GM23338 (cell line): Measurements from ENCODE around the gene GBP5. TPM values are rescaled to one million over a fixed set of nuclear protein-coding genes. Genes with fewer than 3 reads are reported as not detected.
A peak's percentile ranks its signal among the peaks of the same experiment; 100 is the strongest.

Experiments
- ATAC-seq: fragments of 200-7000 bp; cut with Tn5 transposase; 3 replicates; pipeline ENCODE4 v1.9.1; 2020
- DNase-seq: peaks from one replicate; pipeline ENCODE4 v3.0.0-alpha.2; 2015; ENCODE audit warnings: low spot score
- H2AFZ ChIP-seq: fragments of 200-600 bp; sonication (generic); 2 replicates; pipeline ENCODE4 v1.8.0; 2016; ENCODE audit warnings: antibody characterized with exemption, mild to moderate bottlenecking, moderate library complexity
- H3F3A ChIP-seq: fragments of 200-600 bp; sonication (generic); replicated peaks from 2 replicates; pipeline ENCODE4 v1.8.0; 2017; ENCODE audit warnings: antibody characterized with exemption, mixed run types, low read depth
- H3K27ac ChIP-seq: fragments of 200-600 bp; sonication (generic); 2 replicates; pipeline ENCODE4 v1.6.1; 2016; ENCODE audit warnings: low read depth
- H3K27me3 ChIP-seq: fragments of 200-600 bp; sonication (generic); 2 replicates; pipeline ENCODE4 v1.8.0; 2016; ENCODE audit warnings: mild to moderate bottlenecking, mixed run types, moderate library complexity; ENCODE audit not compliant: insufficient read depth
- H3K36me3 ChIP-seq: fragments of 200-600 bp; sonication (generic); 2 replicates; pipeline ENCODE4 v1.8.0; 2016; ENCODE audit warnings: mild to moderate bottlenecking; ENCODE audit not compliant: insufficient read depth
- H3K4me1 ChIP-seq: fragments of 200-600 bp; sonication (generic); 2 replicates; pipeline ENCODE4 v1.8.0; 2016; ENCODE audit warnings: mild to moderate bottlenecking, moderate library complexity; ENCODE audit not compliant: insufficient read depth
- H3K4me2 ChIP-seq: fragments of 200-600 bp; sonication (generic); 2 replicates; pipeline ENCODE4 v1.7.1; 2017; ENCODE audit warnings: mixed run types
- H3K4me3 ChIP-seq: fragments of 200-600 bp; sonication (generic); 2 replicates; pipeline ENCODE4 v1.6.1; 2016; ENCODE audit warnings: mixed run types
- H3K79me2 ChIP-seq: fragments of 200-600 bp; sonication (generic); replicated peaks from 2 replicates; pipeline ENCODE4 v1.8.0; 2017; ENCODE audit warnings: mild to moderate bottlenecking; ENCODE audit not compliant: insufficient read depth
- H3K9me2 ChIP-seq: fragments of 200-600 bp; sonication (generic); 2 replicates; pipeline ENCODE4 v1.8.0; 2017; ENCODE audit not compliant: insufficient read depth
- H4K20me1 ChIP-seq: fragments of 200-600 bp; sonication (generic); replicated peaks from 2 replicates; pipeline ENCODE4 v1.8.0; 2017; ENCODE audit warnings: mild to moderate bottlenecking; ENCODE audit not compliant: insufficient read depth
- H3K27ac Mint-ChIP-seq: 2 replicates; pipeline ENCODE4 v1.8.0; 2020; ENCODE audit warnings: inconsistent platforms, mild to moderate bottlenecking, moderate library complexity, mixed read lengths
- H3K27me3 Mint-ChIP-seq: 3 replicates; pipeline ENCODE4 v1.8.0; 2022; ENCODE audit warnings: low read depth, mild to moderate bottlenecking, moderate library complexity, mixed read lengths, inconsistent platforms; ENCODE audit not compliant: insufficient read depth, poor library complexity
- H3K36me3 Mint-ChIP-seq: 3 replicates; pipeline ENCODE4 v1.8.0; 2021; ENCODE audit warnings: low read depth, mild to moderate bottlenecking, inconsistent platforms, moderate library complexity, mixed read lengths
- H3K4me1 Mint-ChIP-seq: 3 replicates; pipeline ENCODE4 v1.8.0; 2020; ENCODE audit warnings: mild to moderate bottlenecking, inconsistent platforms, mixed read lengths
- H3K4me3 Mint-ChIP-seq: 3 replicates; pipeline ENCODE4 v1.8.0; 2021; ENCODE audit warnings: moderate library complexity, mild to moderate bottlenecking, inconsistent platforms, mixed read lengths
- H3K9me3 Mint-ChIP-seq: 3 replicates; pipeline ENCODE4 v1.8.0; 2020; ENCODE audit warnings: moderate library complexity, mild to moderate bottlenecking, inconsistent platforms, mixed read lengths
- CREB1 ChIP-seq: fragments of 250-450 bp; sonication (Bioruptor Pico); IDR thresholded peaks from 2 replicates; pipeline ENCODE4 v1.5.0; 2020; ENCODE audit warnings: low read depth, mild to moderate bottlenecking, moderate library complexity
- EZH2 ChIP-seq: fragments of 200-600 bp; sonication (generic); IDR thresholded peaks from one replicate; pipeline ENCODE4 v1.8.0; 2017; ENCODE audit warnings: antibody characterized with exemption, mild to moderate bottlenecking, low read depth; ENCODE audit not compliant: unreplicated experiment
- EZH2phosphoT487 ChIP-seq: fragments of 200-600 bp; sonication (generic); IDR thresholded peaks from one replicate; pipeline ENCODE4 v1.8.1; 2018; ENCODE audit warnings: antibody characterized with exemption; ENCODE audit not compliant: unreplicated experiment
- JUNB ChIP-seq: IDR thresholded peaks from one replicate; pipeline ENCODE4 v1.6.1; 2016; ENCODE audit warnings: antibody characterized with exemption; ENCODE audit not compliant: unreplicated experiment
- NANOG ChIP-seq: IDR thresholded peaks from 2 replicates; pipeline ENCODE4 v1.6.1; 2016; ENCODE audit warnings: antibody characterized with exemption, borderline replicate concordance
- POLR2AphosphoS5 ChIP-seq: IDR thresholded peaks from 2 replicates; pipeline ENCODE4 v1.6.1; 2016; ENCODE audit warnings: antibody characterized with exemption, low read depth
- STAT1 ChIP-seq: IDR thresholded peaks from one replicate; pipeline ENCODE4 v1.6.1; 2016; ENCODE audit warnings: antibody characterized with exemption; ENCODE audit not compliant: unreplicated experiment
- ZNF114 ChIP-seq: fragments of 250-450 bp; sonication (Bioruptor Pico); IDR thresholded peaks from 2 replicates; pipeline ENCODE4 v1.5.0; 2020; ENCODE audit warnings: mild to moderate bottlenecking, moderate library complexity
- ZNF331 ChIP-seq: fragments of 250-450 bp; sonication (Bioruptor Pico); IDR thresholded peaks from 2 replicates; pipeline ENCODE4 v1.5.0; 2020; ENCODE audit warnings: low read depth, mild to moderate bottlenecking, moderate library complexity
- polyA plus RNA-seq: library from polyadenylated mRNA; unstranded; fragments of >200 nt; fragmentation: Nextera tagmentation; extraction: Ambion mirVana; gene quantifications from 2 replicates; pipeline ENCODE4 v1.2.1, GENCODE V29; 2016
- total RNA-seq: library from RNA; depleted of rRNA; stranded (reverse); fragments of >200 nt; shearing (Covaris generic); gene quantifications from 2 replicates; pipeline ENCODE4 v1.2.3, GENCODE V29; 2014
- TF ChIP-seq, protein P1 (sequence below): IDR thresholded peaks from 2 replicates; pipeline ENCODE4 v1.6.1; 2016; ENCODE audit warnings: antibody characterized with exemption
- TF ChIP-seq, protein P2 (sequence below): IDR thresholded peaks from one replicate; pipeline ENCODE4 v1.6.1; 2018; ENCODE audit warnings: antibody characterized with exemption; ENCODE audit not compliant: unreplicated experiment
- TF ChIP-seq, protein P3 (sequence below): fragments of 250-450 bp; sonication (Bioruptor Pico); IDR thresholded peaks from 2 replicates; pipeline ENCODE4 v1.5.0; 2020; ENCODE audit warnings: mild to moderate bottlenecking, moderate library complexity
- TF ChIP-seq, protein P4 (sequence below), 2 experiments: fragments of 200-600 bp in 1 of 2; sonication (generic) in 1 of 2; conservative IDR thresholded peaks; 2 replicates each; pipeline versions ENCODE4 v1.5.1 to v1.6.1; 2016 to 2017; ENCODE audit warnings: antibody characterized with exemption in 2 of 2, low read depth in 2 of 2, mild to moderate bottlenecking in 2 of 2, moderate library complexity in 1 of 2

The GBP5 gene
- total and polyA plus RNA-seq, 2 experiments from 2014 or later, result not detected

DNA sequence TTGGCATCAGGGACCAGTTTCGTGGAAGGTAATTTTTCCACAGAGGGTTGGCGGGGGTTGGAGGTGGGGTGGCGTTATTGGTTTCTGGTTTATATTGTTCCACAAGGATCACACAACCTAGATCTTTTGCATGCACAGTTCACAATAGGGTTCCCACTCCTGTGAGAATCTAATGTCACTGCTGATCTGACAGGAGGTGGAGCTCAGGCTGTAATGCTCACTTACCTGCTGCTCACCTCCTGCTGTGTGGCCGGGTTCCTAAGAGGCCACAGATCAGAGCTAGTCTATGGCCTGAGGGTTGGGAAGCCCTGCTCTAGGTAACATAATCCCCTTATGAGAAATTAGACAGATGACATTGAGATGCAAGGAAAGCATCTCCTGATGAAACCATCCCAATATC lies 12.6 kb downstream of the GBP5 start:
- peaks cover 12% of the 10 kb centered on the region for H3K4me1 Mint-ChIP-seq
- H3K36me3 Mint-ChIP-seq, result no peaks in the 10 kb centered on the region
- H2AFZ ChIP-seq, result no peak overlapping the region
- no peaks in the 10 kb centered on the region for H3K9me3 Mint-ChIP-seq
- H3K4me3 Mint-ChIP-seq, result no peak overlapping the region
- H3K27ac ChIP-seq, result no peak overlapping the region
- H3F3A ChIP-seq, result no peaks in the 10 kb centered on the region
- no peak overlapping the region for H3K4me2 ChIP-seq
- H3K27me3 ChIP-seq, result no peaks in the 10 kb centered on the region
- H3K36me3 ChIP-seq, result no peaks in the 10 kb centered on the region
- TF ChIP-seq, protein P1, sequence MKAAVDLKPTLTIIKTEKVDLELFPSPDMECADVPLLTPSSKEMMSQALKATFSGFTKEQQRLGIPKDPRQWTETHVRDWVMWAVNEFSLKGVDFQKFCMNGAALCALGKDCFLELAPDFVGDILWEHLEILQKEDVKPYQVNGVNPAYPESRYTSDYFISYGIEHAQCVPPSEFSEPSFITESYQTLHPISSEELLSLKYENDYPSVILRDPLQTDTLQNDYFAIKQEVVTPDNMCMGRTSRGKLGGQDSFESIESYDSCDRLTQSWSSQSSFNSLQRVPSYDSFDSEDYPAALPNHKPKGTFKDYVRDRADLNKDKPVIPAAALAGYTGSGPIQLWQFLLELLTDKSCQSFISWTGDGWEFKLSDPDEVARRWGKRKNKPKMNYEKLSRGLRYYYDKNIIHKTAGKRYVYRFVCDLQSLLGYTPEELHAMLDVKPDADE, result no peak
- no peak for TF ChIP-seq EZH2phosphoT487
- no peak for TF ChIP-seq NANOG
- no peak for TF ChIP-seq JUNB
- TF ChIP-seq, protein P2, sequence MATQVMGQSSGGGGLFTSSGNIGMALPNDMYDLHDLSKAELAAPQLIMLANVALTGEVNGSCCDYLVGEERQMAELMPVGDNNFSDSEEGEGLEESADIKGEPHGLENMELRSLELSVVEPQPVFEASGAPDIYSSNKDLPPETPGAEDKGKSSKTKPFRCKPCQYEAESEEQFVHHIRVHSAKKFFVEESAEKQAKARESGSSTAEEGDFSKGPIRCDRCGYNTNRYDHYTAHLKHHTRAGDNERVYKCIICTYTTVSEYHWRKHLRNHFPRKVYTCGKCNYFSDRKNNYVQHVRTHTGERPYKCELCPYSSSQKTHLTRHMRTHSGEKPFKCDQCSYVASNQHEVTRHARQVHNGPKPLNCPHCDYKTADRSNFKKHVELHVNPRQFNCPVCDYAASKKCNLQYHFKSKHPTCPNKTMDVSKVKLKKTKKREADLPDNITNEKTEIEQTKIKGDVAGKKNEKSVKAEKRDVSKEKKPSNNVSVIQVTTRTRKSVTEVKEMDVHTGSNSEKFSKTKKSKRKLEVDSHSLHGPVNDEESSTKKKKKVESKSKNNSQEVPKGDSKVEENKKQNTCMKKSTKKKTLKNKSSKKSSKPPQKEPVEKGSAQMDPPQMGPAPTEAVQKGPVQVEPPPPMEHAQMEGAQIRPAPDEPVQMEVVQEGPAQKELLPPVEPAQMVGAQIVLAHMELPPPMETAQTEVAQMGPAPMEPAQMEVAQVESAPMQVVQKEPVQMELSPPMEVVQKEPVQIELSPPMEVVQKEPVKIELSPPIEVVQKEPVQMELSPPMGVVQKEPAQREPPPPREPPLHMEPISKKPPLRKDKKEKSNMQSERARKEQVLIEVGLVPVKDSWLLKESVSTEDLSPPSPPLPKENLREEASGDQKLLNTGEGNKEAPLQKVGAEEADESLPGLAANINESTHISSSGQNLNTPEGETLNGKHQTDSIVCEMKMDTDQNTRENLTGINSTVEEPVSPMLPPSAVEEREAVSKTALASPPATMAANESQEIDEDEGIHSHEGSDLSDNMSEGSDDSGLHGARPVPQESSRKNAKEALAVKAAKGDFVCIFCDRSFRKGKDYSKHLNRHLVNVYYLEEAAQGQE, result no peak
- TF ChIP-seq ZNF114, result no peak
- no peak for TF ChIP-seq POLR2AphosphoS5
- TF ChIP-seq, protein P3, sequence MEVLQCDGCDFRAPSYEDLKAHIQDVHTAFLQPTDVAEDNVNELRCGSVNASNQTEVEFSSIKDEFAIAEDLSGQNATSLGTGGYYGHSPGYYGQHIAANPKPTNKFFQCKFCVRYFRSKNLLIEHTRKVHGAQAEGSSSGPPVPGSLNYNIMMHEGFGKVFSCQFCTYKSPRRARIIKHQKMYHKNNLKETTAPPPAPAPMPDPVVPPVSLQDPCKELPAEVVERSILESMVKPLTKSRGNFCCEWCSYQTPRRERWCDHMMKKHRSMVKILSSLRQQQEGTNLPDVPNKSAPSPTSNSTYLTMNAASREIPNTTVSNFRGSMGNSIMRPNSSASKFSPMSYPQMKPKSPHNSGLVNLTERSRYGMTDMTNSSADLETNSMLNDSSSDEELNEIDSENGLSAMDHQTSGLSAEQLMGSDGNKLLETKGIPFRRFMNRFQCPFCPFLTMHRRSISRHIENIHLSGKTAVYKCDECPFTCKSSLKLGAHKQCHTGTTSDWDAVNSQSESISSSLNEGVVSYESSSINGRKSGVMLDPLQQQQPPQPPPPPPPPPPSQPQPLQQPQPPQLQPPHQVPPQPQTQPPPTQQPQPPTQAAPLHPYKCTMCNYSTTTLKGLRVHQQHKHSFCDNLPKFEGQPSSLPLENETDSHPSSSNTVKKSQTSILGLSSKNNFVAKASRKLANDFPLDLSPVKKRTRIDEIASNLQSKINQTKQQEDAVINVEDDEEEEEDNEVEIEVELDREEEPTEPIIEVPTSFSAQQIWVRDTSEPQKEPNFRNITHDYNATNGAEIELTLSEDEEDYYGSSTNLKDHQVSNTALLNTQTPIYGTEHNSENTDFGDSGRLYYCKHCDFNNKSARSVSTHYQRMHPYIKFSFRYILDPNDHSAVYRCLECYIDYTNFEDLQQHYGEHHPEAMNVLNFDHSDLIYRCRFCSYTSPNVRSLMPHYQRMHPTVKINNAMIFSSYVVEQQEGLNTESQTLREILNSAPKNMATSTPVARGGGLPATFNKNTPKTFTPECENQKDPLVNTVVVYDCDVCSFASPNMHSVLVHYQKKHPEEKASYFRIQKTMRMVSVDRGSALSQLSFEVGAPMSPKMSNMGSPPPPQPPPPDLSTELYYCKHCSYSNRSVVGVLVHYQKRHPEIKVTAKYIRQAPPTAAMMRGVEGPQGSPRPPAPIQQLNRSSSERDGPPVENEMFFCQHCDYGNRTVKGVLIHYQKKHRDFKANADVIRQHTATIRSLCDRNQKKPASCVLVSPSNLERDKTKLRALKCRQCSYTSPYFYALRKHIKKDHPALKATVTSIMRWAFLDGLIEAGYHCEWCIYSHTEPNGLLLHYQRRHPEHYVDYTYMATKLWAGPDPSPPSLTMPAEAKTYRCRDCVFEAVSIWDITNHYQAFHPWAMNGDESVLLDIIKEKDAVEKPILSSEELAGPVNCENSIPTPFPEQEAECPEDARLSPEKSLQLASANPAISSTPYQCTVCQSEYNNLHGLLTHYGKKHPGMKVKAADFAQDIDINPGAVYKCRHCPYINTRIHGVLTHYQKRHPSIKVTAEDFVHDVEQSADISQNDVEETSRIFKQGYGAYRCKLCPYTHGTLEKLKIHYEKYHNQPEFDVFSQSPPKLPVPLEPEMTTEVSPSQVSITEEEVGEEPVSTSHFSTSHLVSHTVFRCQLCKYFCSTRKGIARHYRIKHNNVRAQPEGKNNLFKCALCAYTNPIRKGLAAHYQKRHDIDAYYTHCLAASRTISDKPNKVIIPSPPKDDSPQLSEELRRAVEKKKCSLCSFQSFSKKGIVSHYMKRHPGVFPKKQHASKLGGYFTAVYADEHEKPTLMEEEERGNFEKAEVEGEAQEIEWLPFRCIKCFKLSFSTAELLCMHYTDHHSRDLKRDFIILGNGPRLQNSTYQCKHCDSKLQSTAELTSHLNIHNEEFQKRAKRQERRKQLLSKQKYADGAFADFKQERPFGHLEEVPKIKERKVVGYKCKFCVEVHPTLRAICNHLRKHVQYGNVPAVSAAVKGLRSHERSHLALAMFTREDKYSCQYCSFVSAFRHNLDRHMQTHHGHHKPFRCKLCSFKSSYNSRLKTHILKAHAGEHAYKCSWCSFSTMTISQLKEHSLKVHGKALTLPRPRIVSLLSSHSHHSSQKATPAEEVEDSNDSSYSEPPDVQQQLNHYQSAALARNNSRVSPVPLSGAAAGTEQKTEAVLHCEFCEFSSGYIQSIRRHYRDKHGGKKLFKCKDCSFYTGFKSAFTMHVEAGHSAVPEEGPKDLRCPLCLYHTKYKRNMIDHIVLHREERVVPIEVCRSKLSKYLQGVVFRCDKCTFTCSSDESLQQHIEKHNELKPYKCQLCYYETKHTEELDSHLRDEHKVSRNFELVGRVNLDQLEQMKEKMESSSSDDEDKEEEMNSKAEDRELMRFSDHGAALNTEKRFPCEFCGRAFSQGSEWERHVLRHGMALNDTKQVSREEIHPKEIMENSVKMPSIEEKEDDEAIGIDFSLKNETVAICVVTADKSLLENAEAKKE (CRISPR knock-in tag), result no peak
- TF ChIP-seq CREB1 (CRISPR knock-in tag), result no peak
- no peak for TF ChIP-seq EZH2
- TF ChIP-seq STAT1, result no peak
- no peak for TF ChIP-seq ZNF331 (CRISPR knock-in tag)
- TF ChIP-seq, protein P4, sequence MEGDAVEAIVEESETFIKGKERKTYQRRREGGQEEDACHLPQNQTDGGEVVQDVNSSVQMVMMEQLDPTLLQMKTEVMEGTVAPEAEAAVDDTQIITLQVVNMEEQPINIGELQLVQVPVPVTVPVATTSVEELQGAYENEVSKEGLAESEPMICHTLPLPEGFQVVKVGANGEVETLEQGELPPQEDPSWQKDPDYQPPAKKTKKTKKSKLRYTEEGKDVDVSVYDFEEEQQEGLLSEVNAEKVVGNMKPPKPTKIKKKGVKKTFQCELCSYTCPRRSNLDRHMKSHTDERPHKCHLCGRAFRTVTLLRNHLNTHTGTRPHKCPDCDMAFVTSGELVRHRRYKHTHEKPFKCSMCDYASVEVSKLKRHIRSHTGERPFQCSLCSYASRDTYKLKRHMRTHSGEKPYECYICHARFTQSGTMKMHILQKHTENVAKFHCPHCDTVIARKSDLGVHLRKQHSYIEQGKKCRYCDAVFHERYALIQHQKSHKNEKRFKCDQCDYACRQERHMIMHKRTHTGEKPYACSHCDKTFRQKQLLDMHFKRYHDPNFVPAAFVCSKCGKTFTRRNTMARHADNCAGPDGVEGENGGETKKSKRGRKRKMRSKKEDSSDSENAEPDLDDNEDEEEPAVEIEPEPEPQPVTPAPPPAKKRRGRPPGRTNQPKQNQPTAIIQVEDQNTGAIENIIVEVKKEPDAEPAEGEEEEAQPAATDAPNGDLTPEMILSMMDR (conservative IDR thresholded peaks at IDR 0.05; ENCODE audit: low read depth in 2 of 2), result no peak
- no peak overlapping the region for H3K4me3 ChIP-seq
- peak; percentile 68 for ATAC-seq
- H3K4me1 ChIP-seq, result no peaks in the 10 kb centered on the region; the same call in 1 of the 2 replicates
- H3K27ac Mint-ChIP-seq, result no peak overlapping the region
- H3K27me3 Mint-ChIP-seq, result no peaks in the 10 kb centered on the region
- DNase-seq, result peak; percentile 13
- H3K9me2 ChIP-seq, result no peaks in the 10 kb centered on the region
- H3K79me2 ChIP-seq, result no peaks in the 10 kb centered on the region
- H4K20me1 ChIP-seq, result no peaks in the 10 kb centered on the region; the same call in 1 of the 2 replicates
